OCI-LY3 (cell line): ENCODE measurements around the gene ALDH1L1.

Experiments
- H2AFZ ChIP-seq: fragments of 200-600, 300-600 bp; shearing (Covaris generic); 2 replicates; pipeline ENCODE4 v1.6.0; 2014; ENCODE audit warnings: antibody characterized with exemption, low read depth, low read length
- H3K27ac ChIP-seq: fragments of 200-600, 300-600 bp; sonication (generic); 2 replicates; pipeline ENCODE4 v1.5.1; 2014; ENCODE audit warnings: mild to moderate bottlenecking, low read length, moderate library complexity, mixed read lengths
- H3K27me3 ChIP-seq: fragments of 200-600, 300-600 bp; sonication (generic); 2 replicates; pipeline ENCODE4 v1.6.1; 2014; ENCODE audit warnings: low read depth, low read length, mixed read lengths
- H3K36me3 ChIP-seq: fragments of 200-600, 300-600 bp; sonication (generic); replicated peaks from 2 replicates; pipeline ENCODE3; 2014; ENCODE audit warnings: low read depth, low read length, mixed read lengths
- H3K4me1 ChIP-seq: fragments of 300-600, 200-600 bp; sonication (generic); 2 replicates; pipeline ENCODE4 v1.6.1; 2014; ENCODE audit warnings: low read length, mixed read lengths
- H3K4me2 ChIP-seq: fragments of 200-600, 300-600 bp; sonication (generic); 2 replicates; pipeline ENCODE4 v1.6.1; 2014; ENCODE audit warnings: low read length, mixed read lengths
- H3K4me3 ChIP-seq: fragments of 300-600, 200-600 bp; sonication (generic); 2 replicates; pipeline ENCODE4 v1.5.1; 2014; ENCODE audit warnings: antibody characterized with exemption, mild to moderate bottlenecking, low read length, moderate library complexity
- H3K79me2 ChIP-seq: fragments of 300-600, 200-600 bp; shearing (Covaris generic); 2 replicates; pipeline ENCODE4 v1.6.1; 2014; ENCODE audit warnings: mild to moderate bottlenecking, low read length, mixed read lengths
- H3K9ac ChIP-seq: fragments of 300-600, 200-600 bp; shearing (Covaris generic); 2 replicates; pipeline ENCODE4 v1.6.0; 2014; ENCODE audit warnings: mild to moderate bottlenecking, low read length, moderate library complexity
- H3K9me3 ChIP-seq: fragments of 200-600, 300-600 bp; shearing (Covaris generic); 2 replicates; pipeline ENCODE4 v1.6.1; 2014; ENCODE audit warnings: low read length, mixed read lengths; ENCODE audit not compliant: insufficient read depth
- H4K20me1 ChIP-seq: fragments of 200-600, 300-600 bp; sonication (generic); 2 replicates; pipeline ENCODE4 v1.6.1; 2016; ENCODE audit warnings: low read length, mixed read lengths; ENCODE audit not compliant: insufficient read depth
- CTCF ChIP-seq: fragments of 200-600, 300-600 bp; sonication (generic); IDR thresholded peaks from 2 replicates; pipeline ENCODE4 v1.5.1; 2014; ENCODE audit warnings: antibody characterized with exemption, low read length, low read depth
- EZH2phosphoT487 ChIP-seq: fragments of 200-600 bp; shearing (Covaris generic); IDR thresholded peaks from 2 replicates; pipeline ENCODE4 v1.6.1; 2018; ENCODE audit warnings: antibody characterized with exemption, mixed run types, low read depth

Gene ALDH1L1

GRCh38 chr3:126065876-126066275 is 114.5 kb downstream of the ALDH1L1 start:
- Histone ChIP-seq H3K9ac (no peak overlapping the region), H4K20me1 (no peaks in the 10 kb centered on the region), H3K27ac (no peak overlapping the region), H3K4me2 (no peak overlapping the region), H3K4me1 (no peaks in the 10 kb centered on the region), H3K9me3 (no peaks in the 10 kb centered on the region), H3K4me3 (no peak overlapping the region), H3K79me2 (no peaks in the 10 kb centered on the region), H3K36me3 (no peaks in the 10 kb centered on the region), H2AFZ (no peak overlapping the region), H3K27me3 (no peaks in the 10 kb centered on the region)
- TF ChIP-seq CTCF, result no peak
- TF ChIP-seq EZH2phosphoT487, result no peak

- H3K4me1 ChIP-seq, result no peaks in the 10 kb centered on the region
- H3K4me3 ChIP-seq, result no peak overlapping the region
- H3K4me2 ChIP-seq, result no peak overlapping the region
- no peaks in the 10 kb centered on the region for H3K9me3 ChIP-seq
- H4K20me1 ChIP-seq, result no peaks in the 10 kb centered on the region
- no peaks in the 10 kb centered on the region for H3K79me2 ChIP-seq
- TF ChIP-seq EZH2phosphoT487 (no peak), CTCF (no peak)
- no peaks in the 10 kb centered on the region for H3K36me3 ChIP-seq
- H3K27me3 ChIP-seq, result no peaks in the 10 kb centered on the region
- no peak overlapping the region for H3K9ac ChIP-seq
- no peak overlapping the region for H2AFZ ChIP-seq
- H3K27ac ChIP-seq, result no peak overlapping the region
Observed at GRCh38 chr3:126064627-126065258, 115.6 kb downstream of the ALDH1L1 start.

- Histone ChIP-seq H3K27me3 (no peaks in the 10 kb centered on the region), H3K4me2 (no peak overlapping the region), H3K9me3 (no peaks in the 10 kb centered on the region), H4K20me1 (no peaks in the 10 kb centered on the region), H3K36me3 (no peaks in the 10 kb centered on the region), H3K27ac (no peak overlapping the region), H3K79me2 (no peaks in the 10 kb centered on the region), H3K4me1 (no peaks in the 10 kb centered on the region), H3K9ac (no peak overlapping the region), H3K4me3 (no peak overlapping the region), H2AFZ (no peak overlapping the region)
- TF ChIP-seq CTCF (no peak), EZH2phosphoT487 (no peak)
Observed at GRCh38 chr3:126063358-126063965, 116.9 kb downstream of the ALDH1L1 start.

- Histone ChIP-seq H3K4me3 (no peak overlapping the region), H4K20me1 (no peaks in the 10 kb centered on the region), H3K4me1 (no peaks in the 10 kb centered on the region), H3K4me2 (no peak overlapping the region), H3K9ac (no peak overlapping the region), H3K27me3 (no peaks in the 10 kb centered on the region), H3K79me2 (no peaks in the 10 kb centered on the region), H3K9me3 (no peaks in the 10 kb centered on the region), H3K27ac (no peak overlapping the region), H2AFZ (no peak overlapping the region), H3K36me3 (no peaks in the 10 kb centered on the region)
- TF ChIP-seq CTCF (no peak), EZH2phosphoT487 (no peak)
Observed at GRCh38 chr3:126061301-126062032, 118.9 kb downstream of the ALDH1L1 start.
